GM18861 (cell line): ENCODE data around the gene DLG2.
"Not testable (repeated sequence)": the region's sequence is repeated elsewhere in the genome, so short reads cannot be mapped to it uniquely, and the experiment has no call there.

Experiments
- ATAC-seq: cut with Tn5 transposase; IDR thresholded peaks from one replicate; pipeline ENCODE4 v1.9.1; 2021; ENCODE audit not compliant: unreplicated experiment

The DLG2 gene

GRCh38 chr11:84800755-84801346 is 826.3 kb downstream of the DLG2 start:
- no peak for ATAC-seq

DNA sequence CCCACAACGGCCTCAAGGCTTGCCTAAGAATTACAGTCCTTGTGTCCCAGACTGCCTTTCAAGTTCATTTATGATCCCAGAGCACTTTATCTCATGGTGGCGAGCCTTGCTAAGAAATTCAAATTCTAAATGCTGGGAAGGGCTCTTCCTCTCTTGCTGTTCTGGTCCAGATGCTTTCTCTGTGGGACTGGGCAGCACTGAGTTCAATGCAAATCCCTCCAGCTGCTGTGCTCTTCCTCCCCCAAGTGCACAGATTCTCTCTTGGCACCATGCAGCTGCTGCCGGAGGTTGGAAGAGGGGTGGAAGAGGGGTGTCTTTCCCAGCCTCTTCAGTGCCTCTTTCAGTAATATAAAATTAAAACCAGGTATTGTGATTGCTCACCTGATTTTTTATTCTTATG is 828.0 kb downstream of the DLG2 start:
- ATAC-seq, result no peak

DNA sequence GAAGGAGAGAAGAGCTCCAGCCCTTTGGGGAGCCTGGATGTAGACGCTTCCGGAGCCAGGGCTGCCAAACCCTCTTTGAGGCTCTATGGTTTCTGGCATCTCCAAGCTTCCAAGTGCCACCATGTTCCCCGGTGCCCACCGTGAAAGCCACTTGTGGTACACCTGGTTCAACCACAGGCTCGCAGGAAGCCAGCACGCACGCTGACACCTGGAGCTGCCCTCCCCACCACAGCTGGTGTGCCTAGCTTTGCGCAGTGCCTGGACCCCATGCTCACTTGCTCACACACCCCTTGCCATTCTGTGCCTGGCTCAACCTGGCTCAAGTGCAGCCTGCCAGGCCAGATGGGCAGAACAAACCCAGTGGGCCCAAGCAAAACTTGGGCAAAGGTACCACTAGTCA is 831.4 kb downstream of the DLG2 start:
- ATAC-seq, result no peak

- ATAC-seq, result no peak
These were observed 832.3 kb downstream of the DLG2 start for GRCh38 chr11:84794663-84795443.

DNA sequence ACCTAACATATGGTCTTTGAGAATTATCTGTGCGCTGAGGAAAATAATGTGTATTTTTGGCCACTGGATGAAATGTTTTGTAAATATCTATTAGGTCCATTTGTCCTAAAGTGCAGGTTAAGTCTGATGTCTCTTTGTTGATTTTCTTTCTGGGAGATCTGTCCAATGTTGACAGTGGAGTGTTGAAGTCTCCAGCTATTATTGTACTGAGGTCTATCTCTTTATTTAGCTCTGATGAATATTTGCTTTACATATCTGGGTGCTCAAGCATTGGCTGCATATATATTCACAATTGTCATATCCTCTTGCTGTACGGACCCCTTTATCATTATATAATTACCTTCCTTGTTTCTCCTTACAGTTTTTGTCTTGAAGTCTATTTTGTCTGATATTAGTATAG is 833.8 kb downstream of the DLG2 start:
- ATAC-seq, result no peak

DNA sequence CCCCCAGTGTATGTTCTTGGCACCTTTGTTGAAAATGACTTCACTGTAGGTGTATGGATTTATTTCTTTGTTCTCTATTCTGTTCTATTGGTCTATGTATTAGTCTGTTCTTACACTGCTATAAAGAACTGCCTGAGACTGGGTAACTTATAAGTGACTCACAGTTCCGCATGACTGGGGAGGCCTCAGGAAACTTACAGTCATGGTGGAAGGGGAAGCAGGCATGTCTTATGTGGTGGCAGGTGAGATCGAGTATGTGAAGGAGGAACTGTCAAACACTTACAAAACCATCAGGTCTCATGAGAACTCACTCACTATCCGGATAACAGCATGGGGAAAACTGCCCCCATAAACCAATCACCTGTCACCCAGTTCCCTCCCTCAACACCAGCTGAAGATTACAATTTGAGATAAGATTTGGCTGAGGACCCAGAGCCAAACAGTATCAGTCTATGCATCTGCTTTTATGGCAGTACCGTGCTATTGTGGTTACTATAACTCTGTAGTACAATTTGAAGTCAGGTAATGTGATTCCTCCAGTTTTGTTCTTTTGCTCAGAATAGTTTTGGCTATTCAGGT is 836.2 kb downstream of the DLG2 start:
- ATAC-seq, result no peak

DNA sequence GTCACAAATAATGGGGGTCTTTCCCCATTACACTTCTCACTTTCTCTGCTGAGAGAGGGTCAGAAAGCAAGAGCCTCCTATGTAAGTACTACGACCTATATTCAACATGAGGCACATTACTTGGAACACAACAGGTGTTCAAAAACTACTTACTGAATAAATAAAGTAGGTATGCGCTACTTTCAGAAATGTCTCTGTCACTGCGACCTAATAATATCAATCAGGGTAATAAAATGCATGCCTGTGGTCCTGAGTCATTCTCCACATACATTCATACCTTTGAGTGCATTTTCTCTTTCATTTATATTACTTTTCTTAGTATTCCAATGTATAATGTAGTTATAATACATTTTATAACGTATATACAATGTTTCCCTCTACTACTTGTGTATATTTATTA is 838.9 kb downstream of the DLG2 start:
- no peak for ATAC-seq

DNA sequence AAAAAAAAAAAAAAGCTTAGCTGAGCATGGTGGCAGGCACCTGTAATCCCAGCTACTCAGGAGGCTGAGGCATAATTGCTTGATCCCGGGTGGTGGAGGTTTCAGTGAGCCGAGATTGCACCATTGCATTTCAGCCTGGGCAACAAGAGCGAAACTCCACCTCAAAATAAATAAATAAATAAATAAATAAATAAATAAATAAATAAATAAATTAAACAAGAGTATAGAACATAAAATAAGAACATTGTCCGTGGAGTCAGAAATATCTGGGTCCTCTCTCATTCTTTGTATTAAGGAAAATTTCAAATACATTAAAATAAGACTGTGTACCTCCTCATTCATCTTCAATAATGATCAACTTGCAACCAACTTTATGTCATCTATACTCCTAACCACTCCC is 843.0 kb downstream of the DLG2 start:
- ATAC-seq, result not testable (repeated sequence)

- ATAC-seq, result no peak
These were observed 846.4 kb downstream of the DLG2 start for GRCh38 chr11:84780689-84781293.

DNA sequence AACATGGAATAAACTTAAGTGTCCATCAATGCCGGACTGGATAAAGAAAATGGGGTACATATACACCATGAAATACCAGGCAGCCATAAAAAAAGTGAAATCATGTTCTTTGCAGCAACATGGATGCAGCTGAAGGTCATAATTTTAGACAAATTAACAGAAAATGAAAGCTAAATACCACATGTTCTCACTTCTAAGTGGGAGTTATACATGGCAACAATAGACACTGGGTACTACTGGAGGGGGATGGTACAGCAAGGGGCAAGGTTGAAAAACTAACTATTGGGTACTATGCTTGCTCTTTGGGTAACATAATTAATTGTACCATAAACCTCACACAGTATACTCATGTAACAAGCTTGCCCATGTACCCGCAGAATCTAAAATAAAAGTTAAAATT is 851.6 kb downstream of the DLG2 start:
- ATAC-seq, result no peak

DNA sequence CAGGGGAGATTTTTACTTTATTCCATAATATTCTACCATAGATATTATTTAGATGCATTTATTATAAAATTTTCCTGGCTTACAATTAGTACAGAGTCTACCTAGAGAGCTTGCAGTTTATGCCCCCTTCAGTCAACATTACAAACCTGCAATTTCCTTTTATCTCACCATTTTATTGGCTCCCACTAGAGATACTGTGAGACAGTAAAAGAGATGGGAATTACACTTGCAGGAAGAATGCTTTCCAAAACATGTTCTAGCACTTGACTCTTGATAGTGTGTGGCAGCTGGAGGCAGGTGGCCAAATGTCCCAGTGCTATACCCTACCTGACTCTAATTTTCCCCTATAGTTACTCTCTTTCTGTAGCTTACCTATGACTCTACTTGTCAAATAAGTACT is 863.2 kb downstream of the DLG2 start:
- no peak for ATAC-seq

DNA sequence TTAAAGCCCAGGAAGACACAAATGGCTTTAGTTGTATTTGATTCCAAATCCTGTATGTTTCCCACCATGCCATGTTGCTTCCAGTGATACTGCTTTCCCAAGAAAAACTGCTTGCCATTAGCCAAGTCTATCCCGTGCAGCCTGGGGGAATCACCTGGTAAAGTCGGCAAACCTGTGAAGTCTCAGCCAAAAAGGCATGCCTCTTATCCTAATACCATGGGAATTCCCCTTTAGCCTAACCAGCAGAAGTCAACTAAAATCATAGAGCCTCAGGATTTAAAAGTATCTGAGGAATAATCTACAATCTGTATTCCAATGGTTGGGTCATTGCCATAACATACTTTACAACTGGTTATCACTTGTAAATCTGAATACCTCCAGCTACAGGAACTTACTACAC is 869.4 kb downstream of the DLG2 start:
- ATAC-seq, result no peak

GRCh38 chr11:84751371-84751770 is 875.8 kb downstream of the DLG2 start:
- no peak for ATAC-seq

- ATAC-seq, result no peak
These were observed 879.3 kb downstream of the DLG2 start for GRCh38 chr11:84747871-84748270.

DNA sequence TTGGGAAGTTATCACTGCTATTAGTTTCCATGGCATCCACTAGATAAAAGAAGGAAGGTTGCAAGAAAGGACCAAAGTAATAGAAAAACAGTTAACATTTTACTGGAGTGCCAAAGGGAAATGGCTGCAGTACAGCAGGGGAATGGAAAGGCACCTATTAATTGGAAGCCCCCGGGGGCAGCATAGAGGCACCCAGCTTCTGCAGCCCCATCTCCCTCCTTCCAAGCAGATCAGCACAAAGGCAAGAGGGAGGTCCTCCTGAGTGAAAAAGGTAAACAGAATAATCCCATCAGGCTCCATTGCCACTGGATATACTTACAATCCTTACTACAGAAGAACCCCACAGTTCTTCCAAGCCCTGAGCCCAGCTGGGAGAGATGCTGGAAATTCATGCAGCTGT is 887.1 kb downstream of the DLG2 start:
- no peak for ATAC-seq

DNA sequence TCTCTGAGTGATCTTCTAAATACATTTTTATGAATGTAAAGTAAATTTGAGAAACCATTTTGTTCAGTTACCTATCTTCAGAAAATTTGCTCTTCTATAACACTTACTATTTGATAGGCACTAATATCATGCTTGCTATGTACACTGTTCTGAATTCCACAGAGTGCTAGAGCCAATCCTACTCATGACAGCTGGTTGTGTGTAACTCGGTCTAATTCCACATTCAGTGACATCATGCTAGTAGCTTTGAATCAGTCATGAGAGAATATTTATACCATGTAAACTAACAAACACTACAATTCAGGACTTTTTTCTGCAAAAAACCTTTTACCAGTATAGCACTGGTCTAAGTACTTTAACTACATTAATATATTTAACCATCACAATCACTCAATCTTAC is 902.9 kb downstream of the DLG2 start:
- ATAC-seq, result no peak

DNA sequence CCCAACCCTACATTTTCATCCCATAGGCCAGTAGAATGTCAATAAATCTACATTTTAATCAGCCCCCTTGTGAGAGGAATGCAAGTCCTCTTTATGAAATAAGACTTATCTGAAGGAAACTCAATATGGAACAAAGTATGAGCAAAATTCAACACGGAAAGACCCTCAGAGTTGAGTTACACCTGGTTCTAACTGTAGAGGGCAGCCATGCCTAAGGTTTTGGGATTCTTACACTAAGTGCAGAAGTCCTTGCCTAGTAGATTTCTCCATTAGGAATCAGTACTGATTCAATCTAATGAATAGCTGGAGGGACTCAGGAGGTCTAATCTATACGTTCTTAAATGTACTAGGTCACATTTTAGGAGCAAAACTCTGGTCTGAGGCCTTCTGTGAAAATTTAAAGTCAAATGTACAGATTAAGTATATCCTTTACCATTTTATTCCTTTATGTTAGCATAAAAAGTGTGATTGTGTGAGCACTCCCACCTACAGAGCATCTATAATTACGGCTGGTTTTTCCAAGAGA is 904.5 kb downstream of the DLG2 start:
- ATAC-seq, result no peak

GRCh38 chr11:84721561-84721961 is 905.6 kb downstream of the DLG2 start:
- no peak for ATAC-seq

- ATAC-seq, result no peak
These were observed 906.3 kb downstream of the DLG2 start for GRCh38 chr11:84720706-84721402.

DNA sequence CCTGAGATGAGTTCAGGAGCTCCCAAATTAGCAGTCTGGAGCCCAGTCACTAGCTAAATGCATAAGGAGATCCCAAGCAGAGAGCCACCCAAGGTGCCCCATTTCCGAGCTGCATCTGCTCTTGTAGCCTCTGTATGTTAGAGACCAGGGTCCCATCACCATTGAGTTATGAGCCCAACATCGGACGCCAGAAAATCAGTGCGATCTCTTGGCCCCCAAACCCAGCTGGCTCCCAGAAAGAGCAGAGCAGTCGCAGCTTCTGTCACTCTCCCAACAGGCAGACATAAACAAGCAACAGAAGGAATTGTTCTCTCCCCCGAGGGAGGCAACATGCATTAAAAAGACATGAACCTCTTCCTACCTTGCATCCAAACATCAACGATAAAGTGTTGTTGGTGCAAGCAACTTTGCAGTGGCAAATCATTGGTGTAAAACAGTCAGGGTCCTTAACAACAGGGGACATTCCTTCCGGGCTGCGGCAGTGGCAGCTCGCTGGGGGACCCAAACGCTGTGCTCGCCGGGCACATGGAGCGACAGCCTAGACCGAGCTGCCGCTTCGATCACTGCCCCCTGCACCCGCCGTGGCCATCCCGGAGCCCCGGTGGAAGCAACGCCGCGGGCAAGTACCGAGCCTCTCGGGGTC is 907.1 kb downstream of the DLG2 start:
- no peak for ATAC-seq

DNA sequence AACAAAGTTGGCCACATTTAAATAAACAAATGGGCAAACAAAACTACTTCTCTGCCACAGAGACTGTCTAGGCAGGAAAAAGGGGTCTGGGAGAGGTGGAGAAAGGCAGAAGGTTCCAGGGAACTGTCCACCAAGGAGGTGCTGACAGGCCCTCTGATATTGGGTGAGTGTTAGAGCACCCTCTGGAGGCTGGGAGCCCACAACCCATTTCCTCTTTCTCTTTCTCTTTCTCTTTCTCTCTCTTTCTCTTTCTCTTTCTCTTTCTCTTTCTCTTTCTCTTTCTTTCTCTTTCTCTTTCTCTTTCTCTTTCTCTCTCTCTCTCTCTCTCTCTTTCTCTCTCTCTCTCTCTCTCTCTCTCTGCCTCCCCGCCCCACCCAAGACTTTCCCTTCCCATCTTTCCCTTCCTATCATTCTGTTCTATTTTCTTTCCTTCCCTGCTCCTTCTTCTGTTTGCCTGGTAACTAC is 912.8 kb downstream of the DLG2 start:
- ATAC-seq, result peak; percentile 85
